ENCODE data around the gene CBX4.

CBX4 gene

DNA sequence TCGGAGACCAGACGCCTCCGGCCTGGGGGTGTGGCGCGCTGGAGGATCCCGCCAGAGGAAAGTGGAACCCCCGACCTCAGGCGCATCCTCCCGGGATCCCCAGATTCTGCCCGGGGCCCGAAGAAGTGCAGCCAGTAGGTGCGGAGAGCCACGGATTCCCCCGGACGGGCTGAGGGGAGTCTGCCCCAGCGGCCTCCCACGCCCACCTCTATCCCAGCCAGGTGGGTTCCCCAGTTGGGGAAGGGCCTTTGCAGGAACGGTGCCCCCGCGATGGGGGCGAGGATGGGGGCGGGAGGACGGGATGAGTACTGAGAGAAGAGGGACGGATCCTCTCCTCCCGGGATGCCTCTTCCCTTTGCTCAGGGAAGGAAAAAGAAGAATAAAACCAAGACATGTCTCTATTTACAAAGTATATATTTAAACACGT lies 47.5 kb downstream of the CBX4 start:
- FAIRE-seq (no peak), DNase-seq (ENCODE audit: insufficient read length, low spot score) (no peak)
- TF ChIP-seq TAF1 (IDR thresholded peaks at IDR 0.05; ENCODE audit: low read depth, low read length) (no peak), POLR2A (IDR thresholded peaks at IDR 0.05; ENCODE audit: low read depth, low read length) (no peak), POU2F2 (IDR thresholded peaks at IDR 0.05; ENCODE audit: low read depth, low read length) (no peak), PAX5 (IDR thresholded peaks at IDR 0.05; ENCODE audit: insufficient read depth, low read length, severe bottlenecking) (no peak), SPI1 (IDR thresholded peaks at IDR 0.05; ENCODE audit: low read depth, low read length) (no peak), POLR2AphosphoS5 (IDR thresholded peaks at IDR 0.05; ENCODE audit: low read depth, low read length) (no peak)

DNA sequence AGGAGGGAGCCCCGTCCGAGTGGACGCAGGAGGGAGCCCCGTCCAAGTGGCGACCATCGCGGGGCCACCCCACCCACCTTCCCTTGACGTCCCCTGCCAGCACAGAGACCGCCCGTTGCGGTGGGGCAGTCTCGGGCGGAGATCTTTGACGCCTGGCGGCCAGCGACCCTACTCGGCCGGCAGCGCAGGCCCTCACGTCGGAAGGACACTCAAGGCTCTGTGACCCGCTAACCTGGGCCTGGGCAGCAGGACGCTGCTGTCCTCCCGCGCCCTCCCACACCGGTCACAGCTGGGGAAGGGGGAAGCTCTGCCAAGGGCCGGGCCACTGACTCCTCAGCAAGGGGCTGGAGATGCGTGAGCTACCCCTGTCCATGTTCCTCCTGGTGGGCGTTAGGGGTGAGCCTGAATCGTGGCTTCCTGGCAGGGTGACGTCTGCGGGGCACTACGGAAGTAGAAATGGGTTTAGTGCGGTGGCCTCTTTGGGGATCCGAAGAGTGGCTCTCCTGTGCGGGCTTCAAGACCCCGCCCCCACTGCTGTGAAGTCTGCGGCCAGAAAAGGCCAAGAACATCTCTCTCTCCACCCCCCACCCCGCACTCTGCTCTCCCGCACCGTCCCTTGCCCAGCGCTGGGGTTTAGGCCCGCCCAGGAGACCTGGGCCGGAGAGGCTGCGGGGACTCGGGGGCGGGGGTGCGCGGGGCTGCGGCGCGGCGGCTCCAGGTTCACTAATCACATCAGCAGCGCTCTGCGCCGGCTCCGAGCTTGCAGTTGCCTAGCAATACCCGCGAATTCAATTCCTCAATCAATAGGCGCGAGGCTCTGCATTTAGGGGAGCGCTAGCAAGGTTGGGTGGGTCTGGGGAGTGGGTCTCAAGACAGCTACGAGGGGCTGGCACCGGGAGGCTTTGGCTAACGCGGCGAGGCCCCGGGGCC lies 48.2 kb downstream of the CBX4 start:
- no peak for DNase-seq (ENCODE audit: insufficient read length, low spot score)
- no peak for FAIRE-seq

GRCh38 chr17:79789943-79790804 lies 49.1 kb downstream of the CBX4 start:
- DNase-seq (ENCODE audit: insufficient read length, low spot score) (peak; percentile 88), FAIRE-seq (no peak)
- TF ChIP-seq POLR2A (IDR thresholded peaks at IDR 0.05; ENCODE audit: low read depth, low read length) (no peak), SPI1 (IDR thresholded peaks at IDR 0.05; ENCODE audit: low read depth, low read length) (no peak), TAF1 (IDR thresholded peaks at IDR 0.05; ENCODE audit: low read depth, low read length) (no peak), POU2F2 (IDR thresholded peaks at IDR 0.05; ENCODE audit: low read depth, low read length) (no peak), PAX5 (IDR thresholded peaks at IDR 0.05; ENCODE audit: insufficient read depth, low read length, severe bottlenecking) (no peak), POLR2AphosphoS5 (IDR thresholded peaks at IDR 0.05; ENCODE audit: low read depth, low read length) (no peak)

More for the DNA sequence above, 48.2 kb downstream of the CBX4 start:
- TF ChIP-seq SPI1 (IDR thresholded peaks at IDR 0.05; ENCODE audit: low read depth, low read length), result no peak

DNA sequence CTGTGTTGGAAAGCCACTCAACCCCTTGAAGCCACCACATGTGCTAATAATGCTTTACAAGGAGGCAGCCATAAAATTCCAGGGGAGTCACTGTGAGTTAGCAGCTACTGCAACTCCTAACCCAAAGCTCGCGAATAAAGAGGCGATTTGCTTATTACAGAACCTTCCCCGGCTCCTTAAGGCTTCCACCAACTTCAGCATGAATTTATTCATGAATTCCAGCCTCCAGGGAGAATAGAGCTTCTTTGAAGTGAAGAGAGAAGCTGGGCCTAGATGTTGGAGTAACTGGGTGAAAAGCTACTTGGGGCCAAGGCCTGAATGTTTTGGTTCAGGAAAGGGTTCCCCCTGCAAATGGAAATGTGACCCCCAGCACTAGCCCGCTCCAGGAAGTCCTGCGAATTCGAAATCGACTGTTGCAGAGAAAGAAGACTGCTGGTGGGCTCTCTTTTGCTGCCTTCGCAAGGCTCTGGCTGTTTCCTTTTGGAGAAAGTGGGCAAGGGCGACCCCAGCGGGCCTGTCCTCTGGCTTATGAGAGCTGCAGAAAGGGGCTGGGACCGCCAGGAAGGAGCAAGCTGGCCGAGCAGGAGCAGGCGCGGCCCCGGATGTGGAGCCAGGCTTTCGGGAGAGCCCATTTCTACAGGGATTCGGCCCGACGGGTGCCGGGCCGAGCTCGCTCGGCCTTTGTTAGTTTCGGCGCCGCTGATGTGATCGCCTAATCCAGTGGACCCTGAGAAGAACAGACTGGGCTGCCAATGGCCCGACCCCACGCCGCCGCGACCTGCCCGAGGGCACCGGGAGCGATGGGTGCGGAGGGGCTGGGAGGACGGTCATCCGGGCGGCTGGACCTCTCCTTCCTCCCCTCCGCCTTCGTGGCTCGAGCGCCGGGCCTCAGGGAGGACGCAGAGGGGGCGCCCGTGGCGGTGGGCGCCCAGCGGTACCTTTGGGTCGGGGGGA lies 50.0 kb downstream of the CBX4 start:
- no peak for DNase-seq (ENCODE audit: insufficient read length, low spot score)
- no peak for FAIRE-seq

GRCh38 chr17:79788455-79788854 lies 50.8 kb downstream of the CBX4 start:
- no peak for DNase-seq (ENCODE audit: insufficient read length, low spot score)
- TF ChIP-seq TAF1 (IDR thresholded peaks at IDR 0.05; ENCODE audit: low read depth, low read length), result no peak
- no peak for TF ChIP-seq POU2F2 (IDR thresholded peaks at IDR 0.05; ENCODE audit: low read depth, low read length)
- no peak for TF ChIP-seq POLR2AphosphoS5 (IDR thresholded peaks at IDR 0.05; ENCODE audit: low read depth, low read length)
- no peak for TF ChIP-seq PAX5 (IDR thresholded peaks at IDR 0.05; ENCODE audit: insufficient read depth, low read length, severe bottlenecking)
- FAIRE-seq, result no peak

More for the DNA sequence above, 50.0 kb downstream of the CBX4 start:
- TF ChIP-seq POU2F2 (IDR thresholded peaks at IDR 0.05; ENCODE audit: low read depth, low read length) (no peak), POLR2A (IDR thresholded peaks at IDR 0.05; ENCODE audit: low read depth, low read length) (no peak), TAF1 (IDR thresholded peaks at IDR 0.05; ENCODE audit: low read depth, low read length) (no peak), PAX5 (IDR thresholded peaks at IDR 0.05; ENCODE audit: insufficient read depth, low read length, severe bottlenecking) (no peak), SPI1 (IDR thresholded peaks at IDR 0.05; ENCODE audit: low read depth, low read length) (no peak), POLR2AphosphoS5 (IDR thresholded peaks at IDR 0.05; ENCODE audit: low read depth, low read length) (no peak)

DNA sequence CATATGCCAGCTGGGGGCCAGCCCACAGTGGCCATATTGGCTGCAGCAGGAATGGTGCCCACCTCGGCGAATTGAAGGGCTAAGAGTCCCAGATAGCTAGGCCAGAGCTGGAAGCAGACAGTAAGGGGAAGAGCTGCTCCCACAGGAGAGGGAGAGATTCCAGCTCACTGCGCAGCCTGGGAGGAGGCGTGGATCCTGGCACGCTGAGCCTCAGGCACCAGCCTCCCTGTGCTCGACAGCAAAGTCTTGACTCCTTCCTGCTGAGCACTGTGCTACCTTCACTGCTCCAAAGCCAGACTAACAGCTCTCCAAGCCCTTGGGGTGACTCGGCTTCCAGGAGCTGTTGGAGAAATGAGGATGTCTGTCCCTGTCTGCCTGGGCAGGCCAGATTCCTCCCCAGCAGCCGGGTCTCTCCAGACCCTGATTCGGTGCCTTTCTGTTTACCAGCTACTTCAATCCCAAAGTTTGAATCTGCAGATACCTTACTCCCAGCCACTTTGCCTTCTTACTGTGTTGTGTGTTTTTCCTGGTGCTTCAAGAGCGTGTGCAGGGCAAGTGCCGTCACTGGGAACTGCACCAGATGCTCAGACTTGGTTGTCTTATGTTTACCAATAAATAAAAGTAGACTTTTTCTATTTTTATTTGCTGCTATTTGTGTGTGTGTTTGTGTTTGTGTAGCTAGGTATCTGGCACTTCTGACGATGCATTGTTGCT lies 52.2 kb downstream of the CBX4 start:
- FAIRE-seq (no peak), DNase-seq (ENCODE audit: insufficient read length, low spot score) (no peak)
- TF ChIP-seq SPI1 (IDR thresholded peaks at IDR 0.05; ENCODE audit: low read depth, low read length) (no peak), POLR2A (IDR thresholded peaks at IDR 0.05; ENCODE audit: low read depth, low read length) (no peak), TAF1 (IDR thresholded peaks at IDR 0.05; ENCODE audit: low read depth, low read length) (no peak), POLR2AphosphoS5 (IDR thresholded peaks at IDR 0.05; ENCODE audit: low read depth, low read length) (no peak), PAX5 (IDR thresholded peaks at IDR 0.05; ENCODE audit: insufficient read depth, low read length, severe bottlenecking) (no peak), POU2F2 (IDR thresholded peaks at IDR 0.05; ENCODE audit: low read depth, low read length) (no peak)

DNA sequence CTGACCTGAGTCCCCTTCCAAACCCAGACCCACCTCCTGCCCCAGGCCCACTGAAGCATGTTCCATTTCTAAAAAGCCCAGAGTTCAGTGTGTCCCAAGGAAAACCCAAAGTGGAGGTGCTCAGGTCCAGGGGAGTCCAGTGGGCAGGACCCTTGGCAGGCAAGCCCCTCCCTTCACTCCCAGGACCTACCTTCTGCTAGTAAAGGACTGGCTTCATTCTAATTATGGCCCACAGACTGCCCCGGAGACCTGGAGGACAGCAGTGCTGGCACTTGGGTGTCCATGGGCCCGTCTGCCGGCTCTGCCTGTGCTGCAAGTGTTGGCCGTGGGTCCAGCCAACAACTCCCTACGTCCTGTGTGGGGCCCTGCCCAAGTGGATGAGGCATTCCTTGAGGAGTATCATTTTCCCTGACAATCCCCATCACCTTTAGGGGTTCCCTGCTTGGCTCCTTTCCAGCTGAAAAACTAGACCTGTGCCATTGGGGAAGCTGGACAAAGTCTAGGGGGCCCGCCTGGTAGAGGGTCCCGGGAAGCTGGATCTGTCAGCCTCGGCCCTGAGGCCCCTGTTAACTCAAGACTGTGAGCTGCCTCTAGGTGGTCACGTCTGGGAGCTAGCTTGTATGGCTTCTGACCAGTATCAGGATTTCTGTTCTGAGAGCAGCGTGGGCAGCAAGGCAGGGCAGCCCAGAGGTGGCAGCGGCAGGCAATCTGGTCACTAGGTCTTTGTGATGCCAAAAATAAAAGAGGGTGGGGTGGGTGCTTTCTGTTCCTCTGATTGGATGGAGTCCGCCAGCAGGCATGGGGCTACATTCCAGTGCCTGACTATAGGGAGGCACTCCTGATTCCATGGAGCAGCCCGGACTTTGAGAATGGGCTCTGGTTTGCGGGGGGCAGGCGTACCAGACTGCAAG lies 53.1 kb downstream of the CBX4 start:
- DNase-seq (ENCODE audit: insufficient read length, low spot score), result no peak
- FAIRE-seq, result no peak
- TF ChIP-seq POU2F2 (IDR thresholded peaks at IDR 0.05; ENCODE audit: low read depth, low read length), result no peak
- no peak for TF ChIP-seq POLR2AphosphoS5 (IDR thresholded peaks at IDR 0.05; ENCODE audit: low read depth, low read length)
- no peak for TF ChIP-seq POLR2A (IDR thresholded peaks at IDR 0.05; ENCODE audit: low read depth, low read length)
- no peak for TF ChIP-seq TAF1 (IDR thresholded peaks at IDR 0.05; ENCODE audit: low read depth, low read length)
- TF ChIP-seq PAX5 (IDR thresholded peaks at IDR 0.05; ENCODE audit: insufficient read depth, low read length, severe bottlenecking), result no peak

Measured in GM12891 (cell line).